Peyer's patch (tissue), 4 donors: ENCODE results near the gene ZNF473.

Source experiments
- POLR2A ChIP-seq, 2 donors: fragments of 450-650 bp; IDR thresholded peaks; one replicate each; pipeline ENCODE4 v1.5.1; 2017; ENCODE audit warnings: antibody characterized with exemption in 2 of 2, mild to moderate bottlenecking in 2 of 2, moderate library complexity in 2 of 2
- TF ChIP-seq, protein P1 (sequence below), 6 experiments: fragments of 450-650 bp in 4 of 6; fragments of 200-600 bp in 2 of 6; sonication (generic) in 1 of 6; IDR thresholded peaks; one replicate each; pipeline ENCODE4 v1.5.1; 2017 to 2019; ENCODE audit warnings: antibody characterized with exemption in 6 of 6, mild to moderate bottlenecking in 3 of 6, moderate library complexity in 1 of 6

DNA sequence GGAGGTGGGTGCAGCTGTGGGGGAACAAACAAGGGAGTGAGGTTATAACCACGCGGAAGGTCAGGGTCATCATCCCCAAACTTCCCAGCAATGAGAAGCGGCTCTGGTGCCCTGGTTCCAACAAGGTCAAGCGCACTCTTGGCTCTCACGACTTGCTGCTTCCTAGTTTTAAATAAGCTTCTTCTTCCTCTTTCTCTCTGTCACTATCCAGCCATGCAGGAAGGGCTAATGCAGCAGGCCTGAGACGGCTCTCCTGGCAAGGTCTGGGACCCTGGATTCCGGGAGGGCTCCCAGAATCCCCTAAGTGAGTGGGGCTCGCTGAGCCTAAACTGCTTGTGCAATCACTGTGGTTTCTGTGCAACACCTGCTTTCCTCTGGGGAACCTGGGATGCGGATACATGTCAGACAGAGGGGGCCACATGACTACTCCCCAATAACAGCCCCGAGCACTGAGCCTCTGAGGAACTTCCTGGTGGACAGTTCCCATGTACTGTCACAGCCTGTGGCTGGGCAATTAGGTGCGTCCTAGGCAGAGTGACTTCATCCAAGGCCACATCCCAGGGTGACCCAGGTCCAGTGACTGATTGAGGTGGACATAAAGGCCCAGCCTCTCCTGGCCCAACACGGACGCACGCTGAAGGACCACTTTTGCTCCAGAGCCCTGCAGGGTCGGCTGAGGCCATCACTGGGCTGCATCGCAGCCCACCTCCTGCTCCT is 24.8 kb upstream of the ZNF473 start:
- TF ChIP-seq, protein P1, sequence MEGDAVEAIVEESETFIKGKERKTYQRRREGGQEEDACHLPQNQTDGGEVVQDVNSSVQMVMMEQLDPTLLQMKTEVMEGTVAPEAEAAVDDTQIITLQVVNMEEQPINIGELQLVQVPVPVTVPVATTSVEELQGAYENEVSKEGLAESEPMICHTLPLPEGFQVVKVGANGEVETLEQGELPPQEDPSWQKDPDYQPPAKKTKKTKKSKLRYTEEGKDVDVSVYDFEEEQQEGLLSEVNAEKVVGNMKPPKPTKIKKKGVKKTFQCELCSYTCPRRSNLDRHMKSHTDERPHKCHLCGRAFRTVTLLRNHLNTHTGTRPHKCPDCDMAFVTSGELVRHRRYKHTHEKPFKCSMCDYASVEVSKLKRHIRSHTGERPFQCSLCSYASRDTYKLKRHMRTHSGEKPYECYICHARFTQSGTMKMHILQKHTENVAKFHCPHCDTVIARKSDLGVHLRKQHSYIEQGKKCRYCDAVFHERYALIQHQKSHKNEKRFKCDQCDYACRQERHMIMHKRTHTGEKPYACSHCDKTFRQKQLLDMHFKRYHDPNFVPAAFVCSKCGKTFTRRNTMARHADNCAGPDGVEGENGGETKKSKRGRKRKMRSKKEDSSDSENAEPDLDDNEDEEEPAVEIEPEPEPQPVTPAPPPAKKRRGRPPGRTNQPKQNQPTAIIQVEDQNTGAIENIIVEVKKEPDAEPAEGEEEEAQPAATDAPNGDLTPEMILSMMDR (IDR thresholded peaks at IDR 0.05) = no peak
- TF ChIP-seq POLR2A (IDR thresholded peaks at IDR 0.05) = no peak
